ENCODE data around the gene BCL11A. TPM values are rescaled to one million over a fixed set of nuclear protein-coding genes. Genes with fewer than 3 reads are reported as not detected.

Gene BCL11A
- polyA plus RNA-seq, 3 donors, result 8.7 to 15.6 (median 11.1) TPM

- Histone ChIP-seq H3K4me2 (replicated peaks; ENCODE audit: extremely low read depth, low read length, poor library complexity, severe bottlenecking) (no peak overlapping the region), H3K27me3 (ENCODE audit: control insufficient read depth in 2 of 2, insufficient read depth in 2 of 2, low read length in 2 of 2) (no peaks in the 10 kb centered on the region), H3K9me3 (replicated peaks in 1 of 2; ENCODE audit: control insufficient read depth in 1 of 2, insufficient read depth in 1 of 2, low read length in 2 of 2) (no peaks in the 10 kb centered on the region), H3K4me1 (ENCODE audit: control insufficient read depth in 1 of 2, insufficient read depth in 2 of 2, low read length in 2 of 2) (peaks cover 21 to 24% of the 10 kb centered on the region in 2 donors), H2AFZ (ENCODE audit: insufficient read depth, low read depth, low read length, poor library complexity, severe bottlenecking) (no peak overlapping the region), H4K20me1 (ENCODE audit: insufficient read depth, low read length) (no peaks in the 10 kb centered on the region), H3K9ac (ENCODE audit: insufficient read depth, low read length, poor library complexity, severe bottlenecking) (no peak overlapping the region), H3K4me3 (replicated peaks in 1 of 3; ENCODE audit: low read depth in 2 of 3, low read length in 3 of 3) (no peak overlapping the region), H3K36me3 (replicated peaks in 1 of 2; ENCODE audit: control insufficient read depth in 1 of 2, insufficient read depth in 2 of 2, low read length in 2 of 2) (no peaks in the 10 kb centered on the region), H3K27ac (ENCODE audit: low read depth in 1 of 2, low read length in 2 of 2) (no peak overlapping the region), H3K79me2 (ENCODE audit: insufficient read depth, low read length) (peaks cover 74% of the 10 kb centered on the region)
- peaks cover 43% of the 10 kb centered on the region for H3K4me1 Mint-ChIP-seq
- WGBS (ENCODE audit: insufficient coverage), result 100% methylated on average over 1 of the region's 2 CpGs
- H3K36me3 Mint-ChIP-seq, result peaks cover 17 to 27% of the 10 kb centered on the region in 2 donors
- intact Hi-C loops (cut with micrococcal nuclease), result no loop called here
- peak overlapping the region in 2 of 7 donors; percentile 58 to 63 for H3K27ac Mint-ChIP-seq
- no peak overlapping the region for H3K4me3 Mint-ChIP-seq
- no peaks in the 10 kb centered on the region for H3K27me3 Mint-ChIP-seq (ENCODE audit: low read depth in 3 of 3)
- no peaks in the 10 kb centered on the region for H3K9me3 Mint-ChIP-seq
- DNase-seq, result no peak
- TF ChIP-seq CTCF (IDR thresholded peaks at IDR 0.05), result no peak
These were observed 77.1 kb downstream of the BCL11A start for GRCh38 chr2:60476206-60476954.

- Mint-ChIP-seq H3K4me3 (no peak overlapping the region), H3K27me3 (ENCODE audit: low read depth in 3 of 3) (no peaks in the 10 kb centered on the region), H3K36me3 (peaks cover 18 to 32% of the 10 kb centered on the region in 2 donors), H3K4me1 (peaks cover 38% of the 10 kb centered on the region), H3K9me3 (no peaks in the 10 kb centered on the region), H3K27ac (peak overlapping the region in 1 of 7 donors; percentile 59)
- Histone ChIP-seq H3K79me2 (ENCODE audit: insufficient read depth, low read length) (peaks cover 74% of the 10 kb centered on the region), H3K27me3 (ENCODE audit: control insufficient read depth in 2 of 2, insufficient read depth in 2 of 2, low read length in 2 of 2) (no peaks in the 10 kb centered on the region), H3K4me1 (ENCODE audit: control insufficient read depth in 1 of 2, insufficient read depth in 2 of 2, low read length in 2 of 2) (peaks cover 15 to 18% of the 10 kb centered on the region in 2 donors), H3K4me3 (replicated peaks in 1 of 3; ENCODE audit: low read depth in 2 of 3, low read length in 3 of 3) (no peak overlapping the region), H3K27ac (ENCODE audit: low read depth in 1 of 2, low read length in 2 of 2) (no peak overlapping the region), H4K20me1 (ENCODE audit: insufficient read depth, low read length) (no peaks in the 10 kb centered on the region), H3K36me3 (replicated peaks in 1 of 2; ENCODE audit: control insufficient read depth in 1 of 2, insufficient read depth in 2 of 2, low read length in 2 of 2) (no peaks in the 10 kb centered on the region), H2AFZ (ENCODE audit: insufficient read depth, low read depth, low read length, poor library complexity, severe bottlenecking) (no peak overlapping the region), H3K4me2 (replicated peaks; ENCODE audit: extremely low read depth, low read length, poor library complexity, severe bottlenecking) (no peak overlapping the region), H3K9ac (ENCODE audit: insufficient read depth, low read length, poor library complexity, severe bottlenecking) (no peak overlapping the region), H3K9me3 (replicated peaks in 1 of 2; ENCODE audit: control insufficient read depth in 1 of 2, insufficient read depth in 1 of 2, low read length in 2 of 2) (no peaks in the 10 kb centered on the region)
- no peak for TF ChIP-seq CTCF (IDR thresholded peaks at IDR 0.05)
- intact Hi-C loops (cut with micrococcal nuclease), result no loop called here
- WGBS (ENCODE audit: insufficient coverage), result 97% methylated on average over 4 of the region's 6 CpGs
- DNase-seq, result no peak
These were observed 78.2 kb downstream of the BCL11A start for GRCh38 chr2:60475123-60475830.
